ENCODE measurements around the gene NPAS3. TPM values are rescaled to one million over a fixed set of nuclear protein-coding genes. Genes with fewer than 3 reads are reported as not detected.

The NPAS3 gene
- total RNA-seq, 1 experiment from 2014 or later = 0.36 TPM

- H3K9me3 ChIP-seq (ENCODE audit: low read length) = no peaks in the 10 kb centered on the region
- no peak overlapping the region for H3K4me2 ChIP-seq (ENCODE audit: low read length)
- H3K36me3 ChIP-seq (ENCODE audit: low read depth, low read length) = no peaks in the 10 kb centered on the region
- no peaks in the 10 kb centered on the region for H3F3A ChIP-seq (ENCODE audit: low read length, unreplicated experiment)
- no peak overlapping the region for H3K4me3 ChIP-seq (ENCODE audit: low read length)
- DNase-seq (peak; percentile 91), ATAC-seq (peak; percentile 88)
- no peak overlapping the region for H2AFZ ChIP-seq (ENCODE audit: low read length)
- intact Hi-C loops (cut with micrococcal nuclease) = no loop called here
- no peaks in the 10 kb centered on the region for H3K9me2 ChIP-seq (replicated peaks; ENCODE audit: low read length)
- TF ChIP-seq EZH2 (IDR thresholded peaks at IDR 0.05; ENCODE audit: low read length, unreplicated experiment) = no peak
- TF ChIP-seq EZH2phosphoT487 (IDR thresholded peaks at IDR 0.05; ENCODE audit: borderline replicate concordance, low read length) = no peak
- peak; percentile 91 for TF ChIP-seq CTCF (conservative IDR thresholded peaks at IDR 0.05; ENCODE audit: low read depth, low read length)
- H4K20me1 ChIP-seq (ENCODE audit: low read length) = no peaks in the 10 kb centered on the region
- H3K79me2 ChIP-seq (ENCODE audit: low read length) = no peaks in the 10 kb centered on the region
- no TSS peak for BruUV-seq (replicated peaks)
- H3K4me1 ChIP-seq (ENCODE audit: insufficient read depth, low read length) = no peaks in the 10 kb centered on the region
- ChIA-PET CTCF (interaction anchor here (0.6 to 1.6 kb wide), 8 partner anchors 10 to 906 kb away, joined by 3 to 33 read pairs (median 4); no protein-coding TSS in a partner anchor), POLR2A (ENCODE audit: unreplicated experiment) (no interaction called here)
- H3K27me3 ChIP-seq (ENCODE audit: low read length) = peaks cover 15% of the 10 kb centered on the region; the same call in 1 of the 2 replicates
- H3K27ac ChIP-seq (ENCODE audit: low read length) = no peak overlapping the region
- H3K9ac ChIP-seq (ENCODE audit: low read length) = no peak overlapping the region
Observed at GRCh38 chr14:33848706-33849454, 910.2 kb downstream of the NPAS3 start.

GRCh38 chr14:33849455-33849801, 910.7 kb downstream of the NPAS3 start:
- no peaks in the 10 kb centered on the region for H3F3A ChIP-seq (ENCODE audit: low read length, unreplicated experiment)
- no peaks in the 10 kb centered on the region for H3K4me1 ChIP-seq (ENCODE audit: insufficient read depth, low read length)
- ATAC-seq (no peak), DNase-seq (no peak)
- H3K79me2 ChIP-seq (ENCODE audit: low read length) = no peaks in the 10 kb centered on the region
- intact Hi-C loops (cut with micrococcal nuclease) = no loop called here
- ChIA-PET POLR2A (ENCODE audit: unreplicated experiment) (no interaction called here), CTCF (interaction anchor here (0.6 to 1.6 kb wide), 6 partner anchors 249 to 907 kb away, joined by 3 to 33 read pairs (median 3); no protein-coding TSS in a partner anchor)
- H3K4me3 ChIP-seq (ENCODE audit: low read length) = no peak overlapping the region
- H3K9me2 ChIP-seq (replicated peaks; ENCODE audit: low read length) = no peaks in the 10 kb centered on the region
- no peak overlapping the region for H3K4me2 ChIP-seq (ENCODE audit: low read length)
- BruUV-seq (replicated peaks) = no TSS peak
- no peaks in the 10 kb centered on the region for H3K9me3 ChIP-seq (ENCODE audit: low read length)
- H2AFZ ChIP-seq (ENCODE audit: low read length) = no peak overlapping the region
- H3K27me3 ChIP-seq (ENCODE audit: low read length) = peaks cover 10% of the 10 kb centered on the region; the same call in 1 of the 2 replicates
- no peak overlapping the region for H3K27ac ChIP-seq (ENCODE audit: low read length)
- H3K36me3 ChIP-seq (ENCODE audit: low read depth, low read length) = no peaks in the 10 kb centered on the region
- H4K20me1 ChIP-seq (ENCODE audit: low read length) = no peaks in the 10 kb centered on the region
- no peak overlapping the region for H3K9ac ChIP-seq (ENCODE audit: low read length)
- 0 out of 2 replicates have a peak, but pooled peaks have one; percentile 7 for TF ChIP-seq CTCF (conservative IDR thresholded peaks at IDR 0.05; ENCODE audit: low read depth, low read length)
- TF ChIP-seq EZH2 (IDR thresholded peaks at IDR 0.05; ENCODE audit: low read length, unreplicated experiment) = no peak

GRCh38 chr14:33850826-33851225, 912.1 kb downstream of the NPAS3 start:
- no peaks in the 10 kb centered on the region for H4K20me1 ChIP-seq (ENCODE audit: low read length)
- no peaks in the 10 kb centered on the region for H3K9me2 ChIP-seq (replicated peaks; ENCODE audit: low read length)
- H3K9me3 ChIP-seq (ENCODE audit: low read length) = no peaks in the 10 kb centered on the region
- no peak overlapping the region for H3K4me3 ChIP-seq (ENCODE audit: low read length)
- H2AFZ ChIP-seq (ENCODE audit: low read length) = no peak overlapping the region
- no peaks in the 10 kb centered on the region for H3F3A ChIP-seq (ENCODE audit: low read length, unreplicated experiment)
- ChIA-PET CTCF (no interaction called here), POLR2A (ENCODE audit: unreplicated experiment) (no interaction called here)
- ATAC-seq (no peak), DNase-seq (no peak)
- no peaks in the 10 kb centered on the region for H3K36me3 ChIP-seq (ENCODE audit: low read depth, low read length)
- TF ChIP-seq CTCF (conservative IDR thresholded peaks at IDR 0.05; ENCODE audit: low read depth, low read length) (no peak), EZH2 (IDR thresholded peaks at IDR 0.05; ENCODE audit: low read length, unreplicated experiment) (no peak), EZH2phosphoT487 (IDR thresholded peaks at IDR 0.05; ENCODE audit: borderline replicate concordance, low read length) (no peak)
- no peak overlapping the region for H3K4me2 ChIP-seq (ENCODE audit: low read length)
- H3K9ac ChIP-seq (ENCODE audit: low read length) = no peak overlapping the region
- no peaks in the 10 kb centered on the region for H3K4me1 ChIP-seq (ENCODE audit: insufficient read depth, low read length)
- no TSS peak for BruUV-seq (replicated peaks)
- H3K27me3 ChIP-seq (ENCODE audit: low read length) = peaks cover 13% of the 10 kb centered on the region; the same call in 1 of the 2 replicates
- H3K27ac ChIP-seq (ENCODE audit: low read length) = no peak overlapping the region
- H3K79me2 ChIP-seq (ENCODE audit: low read length) = no peaks in the 10 kb centered on the region
- intact Hi-C loops (cut with micrococcal nuclease) = no loop called here

All from PC-3 (cell line).